Activated CD4-positive, alpha-beta memory T cell treated with anti-CD3 and anti-CD28 coated beads for 36 hours (primary cell): Measurements from ENCODE around the gene BTBD8. TPM values are rescaled to one million over a fixed set of nuclear protein-coding genes. Genes with fewer than 3 reads are reported as not detected.

ENCODE experiments used
- CTCF ChIA-PET: fragments of 350-600 bp; sonication (Branson Sonifier 250); formaldehyde crosslinking; loops from one replicate; lab custom pipeline; 2021; ENCODE audit warnings: antibody characterized with exemption, inconsistent platforms; lab: Charles Lee
- POLR2A ChIA-PET: fragments of 350-600 bp; sonication (Branson Sonifier 250); formaldehyde crosslinking; loops from one replicate; lab custom pipeline; 2021; ENCODE audit warnings: antibody characterized with exemption; lab: Charles Lee
- DNase-seq: peaks from one replicate; pipeline ENCODE4 v3.0.0-alpha.2; 2020
- H3K27ac Mint-ChIP-seq: one replicate; pipeline ENCODE4 v1.8.0; 2021; ENCODE audit warnings: mixed read lengths
- H3K27me3 Mint-ChIP-seq: one replicate; pipeline ENCODE4 v1.8.0; 2021; ENCODE audit warnings: mixed read lengths
- H3K36me3 Mint-ChIP-seq: one replicate; pipeline ENCODE4 v1.8.0; 2021; ENCODE audit warnings: mixed read lengths
- H3K4me1 Mint-ChIP-seq: one replicate; pipeline ENCODE4 v1.8.0; 2021; ENCODE audit warnings: low read depth, mixed read lengths
- H3K4me3 Mint-ChIP-seq: one replicate; pipeline ENCODE4 v1.8.0; 2021; ENCODE audit warnings: mild to moderate bottlenecking, mixed read lengths
- H3K9me3 Mint-ChIP-seq: one replicate; pipeline ENCODE4 v1.8.0; 2021; ENCODE audit warnings: mixed read lengths
- intact Hi-C: fragments of 100-400 bp; cut with micrococcal nuclease; formaldehyde crosslinking; loops from one replicate; pipeline ENCODE4 v1.15.1; 2023
- total RNA-seq, 2 experiments: library from RNA; stranded (reverse); gene quantifications; one replicate each; pipeline ENCODE4 v1.2.3, GENCODE V29; 2021

Gene BTBD8
- total RNA-seq, 2 experiments from 2014 or later = 2.9 TPM

DNA sequence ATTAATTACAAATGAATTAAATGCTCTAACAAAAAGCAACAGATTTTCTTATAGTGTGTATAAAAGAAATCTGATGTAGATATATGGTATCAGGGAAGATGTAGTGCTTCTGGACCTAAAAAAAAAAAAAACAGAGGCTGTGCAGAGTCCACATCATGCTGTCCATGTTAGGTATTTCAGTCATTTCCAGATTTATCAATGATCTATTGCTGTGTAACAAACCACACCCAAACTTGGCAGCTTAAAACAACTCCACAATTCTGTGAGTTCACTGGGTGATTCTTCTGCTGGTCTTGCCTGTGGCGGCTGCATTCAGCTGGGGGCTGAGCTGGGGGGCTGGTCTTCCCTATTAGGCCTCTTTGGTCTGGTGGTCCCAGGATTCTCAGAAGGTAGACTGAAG, 85.2 kb downstream of the BTBD8 start:
- intact Hi-C loops = no loop called here
- CTCF ChIA-PET = no interaction called here
- no peaks in the 10 kb centered on the region for H3K4me1 Mint-ChIP-seq

DNA sequence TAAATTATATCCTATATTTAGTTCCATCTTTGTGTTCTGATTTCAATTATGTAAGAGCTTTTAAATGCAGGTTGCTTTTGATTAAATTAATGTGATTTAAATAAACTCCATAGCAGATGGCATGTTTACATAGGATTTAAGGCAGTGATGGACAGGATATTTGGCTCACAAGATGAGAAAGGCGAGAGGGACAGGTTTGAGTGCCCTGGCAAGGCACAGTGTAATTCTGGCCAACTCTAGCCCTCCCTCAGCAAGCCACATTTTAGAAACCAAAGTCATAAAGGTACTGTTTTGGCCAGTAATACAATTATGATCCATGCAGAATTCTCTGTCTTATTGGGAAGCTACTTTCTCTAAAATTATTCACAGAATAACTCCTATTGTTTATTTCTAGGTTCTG, 87.0 kb downstream of the BTBD8 start:
- intact Hi-C loops = no loop called here
- POLR2A ChIA-PET = no interaction called here
- H3K27ac Mint-ChIP-seq = no peak overlapping the region
- H3K9me3 Mint-ChIP-seq = no peaks in the 10 kb centered on the region
- H3K4me1 Mint-ChIP-seq = no peaks in the 10 kb centered on the region
- CTCF ChIA-PET = interaction anchor here (1.2 kb wide), 1 partner anchor 170 kb away, joined by 5 read pairs; no protein-coding TSS in a partner anchor
- H3K27me3 Mint-ChIP-seq = no peaks in the 10 kb centered on the region
- no peaks in the 10 kb centered on the region for H3K36me3 Mint-ChIP-seq
- no peak for DNase-seq
- H3K4me3 Mint-ChIP-seq = no peak overlapping the region

More for the DNA sequence above, 85.2 kb downstream of the BTBD8 start:
- peaks cover 3% of the 10 kb centered on the region for H3K9me3 Mint-ChIP-seq
- H3K27ac Mint-ChIP-seq = no peak overlapping the region
- no peaks in the 10 kb centered on the region for H3K27me3 Mint-ChIP-seq
- no peak overlapping the region for H3K4me3 Mint-ChIP-seq
- POLR2A ChIA-PET = no interaction called here
- peaks cover 10% of the 10 kb centered on the region for H3K36me3 Mint-ChIP-seq
- no peak for DNase-seq

GRCh38 chr1:92168657-92169056, 88.5 kb downstream of the BTBD8 start:
- no peaks in the 10 kb centered on the region for H3K27me3 Mint-ChIP-seq
- ChIA-PET CTCF (interaction anchor here (0.6 kb wide), 1 partner anchor 25 kb away, joined by 3 read pairs; no protein-coding TSS in a partner anchor), POLR2A (no interaction called here)
- intact Hi-C loops = no loop called here
- H3K4me1 Mint-ChIP-seq = no peaks in the 10 kb centered on the region
- no peak for DNase-seq
- no peaks in the 10 kb centered on the region for H3K36me3 Mint-ChIP-seq
- no peaks in the 10 kb centered on the region for H3K9me3 Mint-ChIP-seq
- H3K4me3 Mint-ChIP-seq = no peak overlapping the region
- H3K27ac Mint-ChIP-seq = no peak overlapping the region

DNA sequence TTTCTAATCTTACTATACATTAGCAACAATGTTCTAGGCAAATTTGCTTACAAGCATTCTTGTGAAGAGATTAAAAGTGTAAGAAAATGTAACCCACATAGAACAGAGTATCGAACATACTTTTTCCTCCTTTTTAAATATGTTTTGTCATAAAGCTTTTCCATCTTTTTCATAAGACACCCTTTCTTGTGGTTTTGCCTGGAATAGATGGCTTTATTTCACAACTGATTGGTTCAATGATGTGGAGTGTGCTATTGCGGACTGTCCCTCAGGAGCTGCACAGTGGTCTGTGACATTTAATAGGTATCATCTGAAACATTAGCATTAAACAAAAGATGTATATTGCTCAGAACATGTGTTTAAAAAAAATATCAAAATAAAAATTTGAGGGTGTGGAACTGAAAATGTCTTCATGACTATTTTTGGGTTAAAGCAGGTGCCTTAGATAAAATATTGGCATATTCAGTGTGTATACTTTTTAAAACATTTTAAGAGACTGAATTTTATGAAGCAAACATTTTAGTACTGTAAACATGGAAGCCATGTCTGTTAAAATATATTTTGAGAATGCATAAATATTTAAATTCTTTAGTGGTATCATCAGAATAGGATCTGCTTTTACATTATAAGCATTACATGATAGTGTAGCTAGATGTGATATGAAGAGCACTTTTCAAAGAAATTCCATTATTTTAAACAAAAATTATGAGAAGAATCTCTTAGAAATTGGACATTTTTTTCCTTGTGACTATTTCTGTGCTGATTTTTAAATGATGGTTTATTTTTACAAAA, 89.3 kb downstream of the BTBD8 start:
- no peaks in the 10 kb centered on the region for H3K36me3 Mint-ChIP-seq
- H3K27me3 Mint-ChIP-seq = no peaks in the 10 kb centered on the region
- no peaks in the 10 kb centered on the region for H3K4me1 Mint-ChIP-seq
- ChIA-PET POLR2A (no interaction called here), CTCF (no interaction called here)
- intact Hi-C loops = no loop called here
- DNase-seq = no peak
- H3K4me3 Mint-ChIP-seq = no peak overlapping the region
- no peaks in the 10 kb centered on the region for H3K9me3 Mint-ChIP-seq
- no peak overlapping the region for H3K27ac Mint-ChIP-seq

- Mint-ChIP-seq H3K4me1 (no peaks in the 10 kb centered on the region), H3K27me3 (no peaks in the 10 kb centered on the region), H3K27ac (no peak overlapping the region), H3K36me3 (peaks cover 14% of the 10 kb centered on the region), H3K9me3 (no peaks in the 10 kb centered on the region), H3K4me3 (no peak overlapping the region)
- no peak for DNase-seq
- POLR2A ChIA-PET = no interaction called here
- intact Hi-C loops = no loop called here
- CTCF ChIA-PET = no interaction called here
These were observed 104.5 kb downstream of the BTBD8 start for GRCh38 chr1:92184632-92185031.

DNA sequence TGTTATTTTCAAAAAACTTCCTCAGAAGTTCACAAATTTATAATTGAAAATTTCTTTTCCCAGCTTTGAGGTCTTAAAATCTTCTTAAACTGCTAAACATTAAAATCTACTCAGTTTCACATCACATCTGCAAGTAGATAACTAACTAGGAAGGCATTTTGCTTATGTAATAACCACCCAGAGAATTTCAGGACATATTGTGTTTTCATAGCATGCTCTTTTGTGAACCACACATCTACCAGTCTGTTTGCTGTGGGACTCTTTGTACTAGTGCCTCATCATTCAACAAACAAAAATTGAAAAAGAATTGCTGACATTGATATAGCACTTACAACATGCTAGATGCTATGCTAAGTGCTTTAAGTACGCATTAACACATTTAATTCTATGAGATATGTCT, 105.9 kb downstream of the BTBD8 start:
- DNase-seq = no peak
- Mint-ChIP-seq H3K4me1 (no peaks in the 10 kb centered on the region), H3K27me3 (no peaks in the 10 kb centered on the region), H3K36me3 (peaks cover 6% of the 10 kb centered on the region), H3K9me3 (no peaks in the 10 kb centered on the region), H3K27ac (no peak overlapping the region), H3K4me3 (no peak overlapping the region)
- POLR2A ChIA-PET = no interaction called here
- CTCF ChIA-PET = no interaction called here
- intact Hi-C loops = no loop called here

DNA sequence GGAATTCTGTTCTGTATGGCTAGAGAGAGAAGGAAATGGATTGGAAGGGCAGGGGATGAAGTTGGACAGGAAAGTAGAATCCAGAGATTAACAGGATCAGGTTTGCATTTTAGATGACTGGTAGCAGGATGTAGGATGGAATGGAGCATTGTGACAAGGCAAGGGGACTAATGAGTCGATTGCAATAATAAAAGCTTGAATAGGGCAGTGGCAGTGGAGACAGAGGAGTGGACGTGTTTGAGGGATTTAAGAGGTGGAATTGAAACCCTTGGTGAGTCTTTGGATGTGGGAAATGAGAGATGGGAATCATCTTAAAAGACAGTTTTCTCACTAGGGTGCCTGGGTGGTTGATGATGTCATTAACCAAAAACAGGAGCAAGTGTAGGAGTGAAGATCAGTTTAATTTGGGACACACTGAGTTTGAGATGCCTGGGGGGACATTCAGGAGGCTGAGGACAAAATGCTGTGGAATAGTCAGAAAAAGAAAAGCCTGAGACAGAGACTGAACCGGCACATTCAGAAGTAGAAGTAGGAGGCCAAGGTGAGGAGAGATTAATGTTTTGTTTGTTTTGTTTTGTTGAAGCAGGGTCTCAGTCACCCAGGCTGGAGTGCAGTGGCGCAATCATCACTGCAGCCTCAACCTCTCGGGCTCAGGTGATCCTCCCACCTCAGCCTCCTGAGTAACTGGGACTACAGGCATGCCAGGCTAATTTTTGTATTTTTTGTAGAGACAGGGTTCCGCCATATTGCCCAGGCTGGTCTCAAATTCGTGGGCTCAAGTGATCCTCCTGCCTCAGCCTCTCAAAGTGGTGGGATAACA, 108.5 kb downstream of the BTBD8 start:
- H3K9me3 Mint-ChIP-seq = no peaks in the 10 kb centered on the region
- H3K27me3 Mint-ChIP-seq = no peaks in the 10 kb centered on the region
- intact Hi-C loops = no loop called here
- DNase-seq = no peak
- ChIA-PET CTCF (no interaction called here), POLR2A (no interaction called here)
- H3K36me3 Mint-ChIP-seq = peaks cover 4% of the 10 kb centered on the region
- H3K4me3 Mint-ChIP-seq = no peak overlapping the region
- no peak overlapping the region for H3K27ac Mint-ChIP-seq
- H3K4me1 Mint-ChIP-seq = no peaks in the 10 kb centered on the region

DNA sequence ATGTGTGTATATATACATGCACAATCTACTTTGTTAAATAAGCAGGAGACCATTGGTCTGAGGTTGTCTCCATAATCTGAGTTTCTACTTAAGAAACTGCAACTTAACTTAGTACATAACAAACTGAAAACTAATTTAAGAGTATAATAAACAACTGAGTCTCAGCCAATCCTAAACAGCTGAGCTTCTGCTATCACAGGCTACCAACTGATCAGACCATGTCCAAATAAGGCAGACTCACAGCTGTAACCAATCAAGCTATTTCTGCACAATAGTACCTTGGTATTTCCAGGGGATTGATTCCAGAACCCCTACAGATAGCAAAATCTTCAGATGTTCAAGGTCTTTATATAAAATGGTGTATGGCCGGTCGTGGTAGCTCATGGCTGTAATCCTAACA, 111.6 kb downstream of the BTBD8 start:
- no peak for DNase-seq
- CTCF ChIA-PET = no interaction called here
- Mint-ChIP-seq H3K27ac (no peak overlapping the region), H3K4me3 (no peak overlapping the region), H3K27me3 (no peaks in the 10 kb centered on the region), H3K36me3 (no peaks in the 10 kb centered on the region), H3K4me1 (peaks cover under 1% of the 10 kb centered on the region), H3K9me3 (no peaks in the 10 kb centered on the region)
- POLR2A ChIA-PET = interaction anchor here (0.7 kb wide), 1 partner anchor 11 kb away, joined by 5 read pairs; no protein-coding TSS in a partner anchor
- intact Hi-C loops = no loop called here

DNA sequence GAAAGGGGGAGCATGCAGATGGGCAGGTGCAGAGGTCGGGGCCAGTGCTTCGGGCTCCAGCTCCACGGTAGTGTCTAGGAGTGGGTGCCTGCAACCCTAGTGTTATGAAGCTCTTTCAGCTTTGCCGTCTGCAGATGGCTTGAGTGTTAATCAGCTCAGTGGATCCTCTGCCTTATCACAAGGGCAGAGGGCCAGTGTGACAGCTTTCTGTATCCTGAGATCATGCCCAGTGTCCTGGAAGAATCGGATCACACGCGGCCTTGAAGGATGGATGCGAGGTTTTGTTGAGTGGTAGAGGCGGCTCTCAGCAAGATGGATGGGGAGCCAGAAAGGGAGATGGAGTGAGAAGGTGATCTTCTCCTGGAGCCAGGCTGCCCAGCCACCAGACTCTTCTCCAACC, 112.1 kb downstream of the BTBD8 start:
- Mint-ChIP-seq H3K27me3 (no peaks in the 10 kb centered on the region), H3K27ac (no peak overlapping the region), H3K9me3 (no peaks in the 10 kb centered on the region), H3K36me3 (no peaks in the 10 kb centered on the region), H3K4me3 (no peak overlapping the region), H3K4me1 (peaks cover 4% of the 10 kb centered on the region)
- intact Hi-C loops = no loop called here
- DNase-seq = no peak
- POLR2A ChIA-PET = interaction anchor here (0.7 kb wide), 1 partner anchor 10 kb away, joined by 5 read pairs; no protein-coding TSS in a partner anchor
- CTCF ChIA-PET = no interaction called here

DNA sequence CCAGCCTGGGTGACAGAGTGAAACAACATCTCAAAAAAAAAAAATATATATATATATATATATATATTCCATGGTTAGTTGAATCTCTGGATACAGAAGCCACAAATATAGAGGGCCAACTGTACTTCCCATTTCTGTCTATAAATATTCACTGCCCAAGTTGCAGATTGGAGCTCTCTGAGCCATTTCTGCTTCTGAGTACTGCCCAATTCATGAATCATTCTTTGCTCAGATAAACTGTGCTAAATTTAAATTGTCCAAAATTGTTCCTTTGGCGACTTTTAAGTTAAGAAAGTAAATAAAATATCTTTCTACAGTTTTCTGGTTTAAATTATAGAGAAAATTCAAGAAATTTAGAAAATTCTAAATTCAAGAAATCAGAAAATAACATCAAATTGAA, 114.4 kb downstream of the BTBD8 start:
- CTCF ChIA-PET = no interaction called here
- Mint-ChIP-seq H3K4me3 (no peak overlapping the region), H3K4me1 (peaks cover 4% of the 10 kb centered on the region), H3K27me3 (no peaks in the 10 kb centered on the region), H3K27ac (no peak overlapping the region), H3K9me3 (no peaks in the 10 kb centered on the region), H3K36me3 (no peaks in the 10 kb centered on the region)
- intact Hi-C loops = no loop called here
- no peak for DNase-seq
- POLR2A ChIA-PET = interaction anchor here (0.7 kb wide), 1 partner anchor 162 kb away, joined by 3 read pairs; no protein-coding TSS in a partner anchor

DNA sequence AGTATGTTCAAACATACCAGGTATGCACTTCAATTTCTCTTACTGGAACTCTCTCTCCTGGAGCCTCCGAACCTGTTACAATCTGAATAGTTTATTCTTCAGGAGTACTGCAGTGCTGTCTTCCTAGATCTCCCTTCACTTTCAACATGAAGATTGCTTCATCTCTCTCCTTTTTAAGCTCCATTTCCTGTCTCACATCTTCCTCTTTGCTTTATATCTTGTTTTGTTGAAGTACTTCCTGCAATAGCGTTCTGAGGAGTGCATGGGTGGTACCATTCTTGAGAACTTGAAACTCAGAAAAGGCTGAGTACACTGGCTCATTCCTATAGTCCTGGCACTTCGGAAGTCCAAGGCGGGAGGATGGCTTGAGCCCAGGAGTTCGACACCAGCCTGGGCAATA, 121.8 kb downstream of the BTBD8 start:
- no peaks in the 10 kb centered on the region for H3K27me3 Mint-ChIP-seq
- H3K4me3 Mint-ChIP-seq = no peak overlapping the region
- DNase-seq = no peak
- no peak overlapping the region for H3K27ac Mint-ChIP-seq
- H3K36me3 Mint-ChIP-seq = no peaks in the 10 kb centered on the region
- CTCF ChIA-PET = no interaction called here
- POLR2A ChIA-PET = interaction anchor here (0.9 kb wide), 1 partner anchor 10 kb away, joined by 5 read pairs; no protein-coding TSS in a partner anchor
- H3K9me3 Mint-ChIP-seq = no peaks in the 10 kb centered on the region
- H3K4me1 Mint-ChIP-seq = peaks cover 15% of the 10 kb centered on the region
- intact Hi-C loops = no loop called here

DNA sequence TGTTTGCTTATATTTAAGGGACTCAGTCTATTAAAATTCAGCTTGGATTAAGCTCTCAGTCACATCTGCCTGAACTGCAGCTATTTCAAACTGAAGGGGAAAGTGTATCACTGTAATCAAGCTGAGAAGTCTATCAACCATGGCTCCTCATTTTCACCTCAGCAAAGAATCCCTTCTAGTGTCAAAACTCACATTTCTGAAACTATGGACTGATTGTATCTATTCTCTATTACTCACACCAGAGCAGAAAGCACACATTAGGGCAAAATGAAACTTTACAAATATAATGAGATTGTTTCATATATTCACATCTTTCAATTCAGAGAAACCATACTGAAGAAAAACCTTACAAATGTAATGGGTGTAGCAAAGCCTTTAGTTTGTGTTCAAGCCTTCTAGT, 123.0 kb downstream of the BTBD8 start:
- POLR2A ChIA-PET = interaction anchor here (0.9 kb wide), 1 partner anchor 11 kb away, joined by 5 read pairs; no protein-coding TSS in a partner anchor
- no peaks in the 10 kb centered on the region for H3K36me3 Mint-ChIP-seq
- H3K9me3 Mint-ChIP-seq = no peaks in the 10 kb centered on the region
- no peaks in the 10 kb centered on the region for H3K27me3 Mint-ChIP-seq
- no peak overlapping the region for H3K27ac Mint-ChIP-seq
- intact Hi-C loops = no loop called here
- CTCF ChIA-PET = no interaction called here
- no peak for DNase-seq
- peaks cover 15% of the 10 kb centered on the region for H3K4me1 Mint-ChIP-seq
- no peak overlapping the region for H3K4me3 Mint-ChIP-seq
